IMR-90 (cell line): ENCODE measurements around the gene MFSD6. TPM values are rescaled to one million over a fixed set of nuclear protein-coding genes. Genes with fewer than 3 reads are reported as not detected.

Experiments
- ATAC-seq: fragments of 200-7000 bp; cut with Tn5 transposase; 2 replicates; pipeline ENCODE4 v1.9.1; 2020; ENCODE audit warnings: low read depth, mild to moderate bottlenecking, moderate library complexity
- BruUV-seq: library from RNA; stranded (reverse); fragments of 400-500 nt; replicated peaks from 2 replicates; lab custom pipeline; 2021; lab: Mats Ljungman, UMichigan
- CTCF ChIA-PET: fragments of 300-600 bp; formaldehyde crosslinking; extraction: SDS; loops from one replicate; lab custom pipeline; 2021; ENCODE audit warnings: antibody characterized with exemption; lab: Yijun Ruan, JAX
- POLR2A ChIA-PET: fragments of 300-600 bp; sonication (Branson Sonifier 250); formaldehyde crosslinking; loops from one replicate; lab custom pipeline; 2022; ENCODE audit warnings: antibody characterized with exemption; ENCODE audit not compliant: unreplicated experiment; lab: Charles Lee
- DNase-seq: peaks from one replicate; pipeline ENCODE4 v3.0.0; 2013
- H2AFZ ChIP-seq: replicated peaks from 2 replicates; pipeline ENCODE3; 2013; ENCODE audit warnings: low read length, mild to moderate bottlenecking; ENCODE audit not compliant: poor library complexity
- H2AK5ac ChIP-seq: 2 replicates; pipeline ENCODE4 v1.6.1; 2013; ENCODE audit warnings: low read depth, low read length, inconsistent platforms
- H2AK9ac ChIP-seq: replicated peaks from 2 replicates; pipeline ENCODE3; 2013; ENCODE audit warnings: mild to moderate bottlenecking, low read depth, low read length, moderate library complexity; ENCODE audit not compliant: poor library complexity
- H2BK120ac ChIP-seq: 2 replicates; pipeline ENCODE4 v1.6.1; 2013; ENCODE audit warnings: low read depth, low read length, inconsistent platforms
- H2BK15ac ChIP-seq: 3 replicates; pipeline ENCODE4 v1.6.1; 2013; ENCODE audit warnings: low read depth, low read length, inconsistent platforms
- H2BK20ac ChIP-seq: 2 replicates; pipeline ENCODE4 v1.6.1; 2013; ENCODE audit warnings: low read depth, mild to moderate bottlenecking, inconsistent platforms, low read length, moderate library complexity
- H2BK5ac ChIP-seq: 2 replicates; pipeline ENCODE4 v1.6.1; 2013; ENCODE audit warnings: mild to moderate bottlenecking, low read depth, low read length, inconsistent platforms; ENCODE audit not compliant: poor library complexity, severe bottlenecking
- H3K14ac ChIP-seq: replicated peaks from 2 replicates; pipeline ENCODE4 v1.6.1; 2013; ENCODE audit warnings: low read depth, low read length, inconsistent platforms
- H3K18ac ChIP-seq: 2 replicates; pipeline ENCODE4 v1.6.1; 2013; ENCODE audit warnings: low read depth, low read length, control low read depth
- H3K23ac ChIP-seq: 2 replicates; pipeline ENCODE4 v1.6.1; 2013; ENCODE audit warnings: low read depth, low read length, inconsistent platforms
- H3K27ac ChIP-seq: 2 replicates; pipeline ENCODE4 v1.5.1; 2013; ENCODE audit warnings: mild to moderate bottlenecking, control low read depth, low read length; ENCODE audit not compliant: insufficient read depth
- H3K27me3 ChIP-seq: 2 replicates; pipeline ENCODE4 v1.6.1; 2013; ENCODE audit warnings: low read length; ENCODE audit not compliant: control insufficient read depth, insufficient read depth
- H3K36me3 ChIP-seq: 2 replicates; pipeline ENCODE4 v1.6.1; 2013; ENCODE audit warnings: low read length, mixed read lengths; ENCODE audit not compliant: control insufficient read depth, insufficient read depth
- H3K4ac ChIP-seq: 2 replicates; pipeline ENCODE4 v1.6.1; 2013; ENCODE audit warnings: low read depth, low read length, inconsistent platforms
- H3K4me1 ChIP-seq: 2 replicates; pipeline ENCODE4 v1.6.1; 2013; ENCODE audit warnings: low read length, mixed read lengths; ENCODE audit not compliant: control insufficient read depth, insufficient read depth
- H3K4me2 ChIP-seq: 2 replicates; pipeline ENCODE4 v1.6.1; 2013; ENCODE audit warnings: low read depth, mild to moderate bottlenecking, control low read depth, low read length, moderate library complexity
- H3K4me3 ChIP-seq: 2 replicates; pipeline ENCODE4 v1.5.1; 2013; ENCODE audit warnings: low read depth, mild to moderate bottlenecking, control low read depth, low read length, moderate library complexity; ENCODE audit not compliant: insufficient read depth
- H3K56ac ChIP-seq: 2 replicates; pipeline ENCODE4 v1.6.1; 2013; ENCODE audit warnings: low read length, inconsistent platforms; ENCODE audit not compliant: insufficient read depth; ENCODE audit errors: extremely low read depth
- H3K79me1 ChIP-seq, 2 experiments: 2 replicates each; pipeline ENCODE4 v1.6.1; 2013; ENCODE audit warnings: low read length in 2 of 2, inconsistent platforms in 1 of 2, low read depth in 1 of 2
- H3K9ac ChIP-seq: 2 replicates; pipeline ENCODE4 v1.6.1; 2013; ENCODE audit warnings: low read depth, low read length, control low read depth
- H3K9me1 ChIP-seq: 2 replicates; pipeline ENCODE4 v1.6.1; 2013; ENCODE audit warnings: low read length, inconsistent platforms; ENCODE audit not compliant: insufficient read depth
- H3K9me3 ChIP-seq: 2 replicates; pipeline ENCODE4 v1.6.1; 2013; ENCODE audit warnings: low read length; ENCODE audit not compliant: control insufficient read depth, insufficient read depth
- H4K20me1 ChIP-seq: 2 replicates; pipeline ENCODE4 v1.6.1; 2013; ENCODE audit warnings: low read length, inconsistent platforms; ENCODE audit not compliant: insufficient read depth
- H4K5ac ChIP-seq: 2 replicates; pipeline ENCODE4 v1.6.1; 2013; ENCODE audit warnings: mild to moderate bottlenecking, low read depth, low read length, control low read depth
- H4K8ac ChIP-seq, 2 experiments: 2 replicates each; pipeline ENCODE4 v1.6.1; 2013; ENCODE audit warnings: low read depth in 2 of 2, low read length in 2 of 2, control low read depth in 1 of 2, inconsistent platforms in 1 of 2
- H4K91ac ChIP-seq: 2 replicates; pipeline ENCODE4 v1.6.1; 2013; ENCODE audit warnings: low read depth, low read length, inconsistent platforms; ENCODE audit not compliant: insufficient read depth
- BHLHE40 ChIP-seq: fragments of 150-350 bp; IDR thresholded peaks from 2 replicates; pipeline ENCODE4 v1.6.1; 2016; ENCODE audit warnings: mild to moderate bottlenecking, low read depth, low read length
- CEBPB ChIP-seq: IDR thresholded peaks from 2 replicates; pipeline ENCODE4 v1.6.1; 2012; ENCODE audit warnings: low read depth, low read length, improper control_type of control experiment
- CHD1 ChIP-seq: IDR thresholded peaks from 2 replicates; pipeline ENCODE4 v1.6.1; 2012; ENCODE audit warnings: low read depth, low read length, improper control_type of control experiment
- ELK1 ChIP-seq: fragments of 150-350 bp; IDR thresholded peaks from 2 replicates; pipeline ENCODE4 v1.6.1; 2016; ENCODE audit warnings: low read depth, mild to moderate bottlenecking, low read length, moderate library complexity, borderline replicate concordance
- FOS ChIP-seq: fragments of 150-350 bp; IDR thresholded peaks from 2 replicates; pipeline ENCODE4 v1.6.1; 2016; ENCODE audit warnings: low read depth, low read length
- MAFK ChIP-seq: IDR thresholded peaks from 2 replicates; pipeline ENCODE4 v1.6.1; 2012; ENCODE audit warnings: low read depth, low read length, improper control_type of control experiment
- MXI1 ChIP-seq: IDR thresholded peaks from 2 replicates; pipeline ENCODE4 v1.6.1; 2012; ENCODE audit warnings: low read depth, mild to moderate bottlenecking, low read length, moderate library complexity, borderline replicate concordance
- NFE2L2 ChIP-seq: fragments of 150-350 bp; IDR thresholded peaks from 2 replicates; pipeline ENCODE4 v1.6.1; 2016; ENCODE audit warnings: low read depth, mild to moderate bottlenecking, low read length
- RAD21 ChIP-seq: IDR thresholded peaks from 2 replicates; pipeline ENCODE4 v1.6.1; 2012; ENCODE audit warnings: low read length, improper control_type of control experiment
- RCOR1 ChIP-seq: IDR thresholded peaks from 2 replicates; pipeline ENCODE4 v1.6.1; 2012; ENCODE audit warnings: mild to moderate bottlenecking, low read length, improper control_type of control experiment; ENCODE audit not compliant: insufficient replicate concordance
- RFX5 ChIP-seq: IDR thresholded peaks from 2 replicates; pipeline ENCODE4 v1.8.0; 2012; ENCODE audit warnings: low read depth, mild to moderate bottlenecking, low read length, moderate library complexity
- SMC3 ChIP-seq: fragments of 150-350 bp; IDR thresholded peaks from 2 replicates; pipeline ENCODE4 v1.6.1; 2016; ENCODE audit warnings: low read depth, mild to moderate bottlenecking, antibody characterized with exemption, low read length, moderate library complexity
- USF2 ChIP-seq: fragments of 150-350 bp; IDR thresholded peaks from 2 replicates; pipeline ENCODE4 v1.6.1; 2017; ENCODE audit warnings: mild to moderate bottlenecking, antibody characterized with exemption, low read length, low read depth
- WGBS, 2 experiments: methylation state at CpG; one replicate each; pipeline versions ENCODE4 v1.1.5 to v1.1.7; 2013; ENCODE audit warnings: missing lambda C conversion rate in 2 of 2; ENCODE audit not compliant: insufficient read length in 1 of 2; ENCODE audit errors: extremely low coverage in 2 of 2; 5-methylcytosine and 5-hydroxymethylcytosine counted together
- dilution Hi-C: fragments of 300-500 bp; cut with HindIII; formaldehyde crosslinking; loops from one replicate; pipeline ENCODE4 v1.14.3; 2018; ENCODE audit warnings: low sequenced_read_pairs; ENCODE audit not compliant: unreplicated experiment
- in situ Hi-C: fragments of 300-500 bp; cut with MboI; formaldehyde crosslinking; loops from 3 replicates; pipeline ENCODE4 v1.14.3; 2019; ENCODE audit warnings: low sequenced_read_pairs, inconsistent platforms, mixed read lengths
- intact Hi-C: fragments of 100-400 bp; cut with micrococcal nuclease; formaldehyde crosslinking; loops from 2 replicates; pipeline ENCODE4 v1.10.0; 2022
- polyA plus RNA-seq, 3 experiments: library from polyadenylated mRNA; depleted of rRNA; stranded (reverse); fragments of >200 nt; gene quantifications; 2 replicates each; pipeline ENCODE4 v1.2.3, GENCODE V29; 2012; ENCODE audit warnings: low replicate concordance in 1 of 3
- total RNA-seq: library from RNA; depleted of rRNA; stranded (reverse); fragments of >200 nt; gene quantifications from 2 replicates; pipeline ENCODE4 v1.2.3, GENCODE V29; 2012
- TF ChIP-seq, protein P1 (sequence below): conservative IDR thresholded peaks from 2 replicates; pipeline ENCODE4 v1.5.1; 2012; ENCODE audit warnings: mild to moderate bottlenecking, low read depth, low read length, improper control_type of control experiment

Gene MFSD6
- total and polyA plus RNA-seq, 2 of the 4 experiments (the other 2 are of a cell fraction) = 4.2 to 7.7 TPM

GRCh38 chr2:190376591-190377245 lies 31.4 kb upstream of the MFSD6 start:
- Histone ChIP-seq H2BK120ac (no peak overlapping the region), H3K18ac (no peak overlapping the region), H2BK5ac (no peak overlapping the region), H3K14ac (no peak overlapping the region), H2BK20ac (no peak overlapping the region), H3K36me3 (no peaks in the 10 kb centered on the region), H2BK15ac (no peak overlapping the region), H3K27ac (no peak overlapping the region), H2AK9ac (no peak overlapping the region), H3K4me1 (no peaks in the 10 kb centered on the region), H3K4me3 (no peak overlapping the region), H3K4ac (no peak overlapping the region), H3K56ac (no peak overlapping the region), H4K8ac (no peak overlapping the region), H4K5ac (no peak overlapping the region), H4K20me1 (no peaks in the 10 kb centered on the region), H3K27me3 (no peaks in the 10 kb centered on the region), H3K4me2 (no peak overlapping the region), H3K23ac (no peak overlapping the region), H3K9me1 (no peaks in the 10 kb centered on the region), H2AK5ac (no peak overlapping the region), H2AFZ (no peak overlapping the region), H3K79me1 (no peaks in the 10 kb centered on the region), H3K9me3 (no peaks in the 10 kb centered on the region), H3K9ac (no peak overlapping the region), H4K91ac (no peak overlapping the region)
- no CpG with 5 or more reads among the region's 3 CpGs for WGBS, 2 experiments
- POLR2A ChIA-PET = no interaction called here
- no TSS peak for BruUV-seq
- dilution Hi-C loops = no loop called here
- intact Hi-C loops = no loop called here
- TF ChIP-seq RFX5 (no peak), RCOR1 (no peak), BHLHE40 (no peak), RAD21 (no peak), CEBPB (no peak), CHD1 (no peak), USF2 (no peak), FOS (no peak), ELK1 (no peak), MAFK (no peak), NFE2L2 (no peak), MXI1 (no peak), SMC3 (no peak)
- TF ChIP-seq, protein P1, sequence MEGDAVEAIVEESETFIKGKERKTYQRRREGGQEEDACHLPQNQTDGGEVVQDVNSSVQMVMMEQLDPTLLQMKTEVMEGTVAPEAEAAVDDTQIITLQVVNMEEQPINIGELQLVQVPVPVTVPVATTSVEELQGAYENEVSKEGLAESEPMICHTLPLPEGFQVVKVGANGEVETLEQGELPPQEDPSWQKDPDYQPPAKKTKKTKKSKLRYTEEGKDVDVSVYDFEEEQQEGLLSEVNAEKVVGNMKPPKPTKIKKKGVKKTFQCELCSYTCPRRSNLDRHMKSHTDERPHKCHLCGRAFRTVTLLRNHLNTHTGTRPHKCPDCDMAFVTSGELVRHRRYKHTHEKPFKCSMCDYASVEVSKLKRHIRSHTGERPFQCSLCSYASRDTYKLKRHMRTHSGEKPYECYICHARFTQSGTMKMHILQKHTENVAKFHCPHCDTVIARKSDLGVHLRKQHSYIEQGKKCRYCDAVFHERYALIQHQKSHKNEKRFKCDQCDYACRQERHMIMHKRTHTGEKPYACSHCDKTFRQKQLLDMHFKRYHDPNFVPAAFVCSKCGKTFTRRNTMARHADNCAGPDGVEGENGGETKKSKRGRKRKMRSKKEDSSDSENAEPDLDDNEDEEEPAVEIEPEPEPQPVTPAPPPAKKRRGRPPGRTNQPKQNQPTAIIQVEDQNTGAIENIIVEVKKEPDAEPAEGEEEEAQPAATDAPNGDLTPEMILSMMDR = no peak
- CTCF ChIA-PET = no interaction called here
- no peak for DNase-seq
- in situ Hi-C loops = loop anchor here (10.0 kb wide), 1 partner anchor 292 kb away; no protein-coding TSS in a partner anchor
- no peak for ATAC-seq
